Measurements from ENCODE around the gene LNP1. TPM values are rescaled to one million over a fixed set of nuclear protein-coding genes. Genes with fewer than 3 reads are reported as not detected.

LNP1 gene
- total and polyA plus RNA-seq, 2 donors (not counting 3 experiments of a cell fraction or from before 2014, with no cell fraction given) = 0.80 TPM

- POLR2A ChIA-PET = interaction anchor here (1.3 kb wide), 1 partner anchor 14 kb away, joined by 9 read pairs; the partner anchor contains the start of genes LNP1 and TOMM70
- peak; percentile 36 for DNase-seq (ENCODE audit: low read depth, low spot score)
Measured at GRCh38 chr3:100386437-100387074, 14.8 kb upstream of the LNP1 start.

GRCh38 chr3:100389025-100389424 is 12.3 kb upstream of the LNP1 start:
- Histone ChIP-seq H3K4me3 (replicated peaks in 1 of 3; ENCODE audit: insufficient read depth in 1 of 3, low read depth in 1 of 3, low read length in 3 of 3) (no peak overlapping the region), H3K9me1 (replicated peaks; ENCODE audit: control insufficient read depth, extremely low read depth, insufficient read depth, low read length) (no peaks in the 10 kb centered on the region), H3K4me1 (ENCODE audit: control insufficient read depth, extremely low read depth, insufficient read depth, low read length) (peaks cover 21% of the 10 kb centered on the region), H3K79me2 (ENCODE audit: control insufficient read depth, insufficient read depth, low read length) (peaks cover 73% of the 10 kb centered on the region), H3K4me2 (ENCODE audit: insufficient read depth, low read length) (no peak overlapping the region), H3K9ac (replicated peaks; ENCODE audit: extremely low read depth, insufficient read depth, low read length) (no peak overlapping the region), H3K27ac (ENCODE audit: insufficient read depth, low read depth, low read length) (no peak overlapping the region), H4K20me1 (replicated peaks; ENCODE audit: control insufficient read depth, extremely low read depth, insufficient read depth, low read length) (peaks cover 3% of the 10 kb centered on the region), H2AFZ (ENCODE audit: low read depth, low read length) (no peak overlapping the region), H3K27me3 (ENCODE audit: control insufficient read depth in 2 of 2, insufficient read depth in 2 of 2, low read length in 2 of 2) (no peaks in the 10 kb centered on the region), H3K9me3 (replicated peaks; ENCODE audit: control insufficient read depth, insufficient read depth, low read length) (no peaks in the 10 kb centered on the region), H3K36me3 (ENCODE audit: control insufficient read depth in 2 of 2, extremely low read depth in 1 of 2, insufficient read depth in 2 of 2, low read length in 2 of 2) (peaks cover 0 to 11% of the 10 kb centered on the region in 2 experiments)
- intact Hi-C loops (cut with micrococcal nuclease) = no loop called here
- POLR2A ChIA-PET = no interaction called here
- no peak for FAIRE-seq
- no peak for DNase-seq (ENCODE audit: low read depth, low spot score)
- dilution Hi-C loops (cut with MboI; ENCODE audit: extremely low pct_ligation_motif_present, low sequenced_read_pairs) = no loop called here
- CTCF ChIA-PET = no interaction called here
- no TSS peak for BruUV-seq (replicated peaks)
- TF ChIP-seq GATA2 (IDR thresholded peaks at IDR 0.05; ENCODE audit: insufficient read depth, insufficient read length, low read depth, low read length) (no peak), FOS (IDR thresholded peaks at IDR 0.05; ENCODE audit: borderline replicate concordance, insufficient read depth, low read length) (no peak), POLR2A (IDR thresholded peaks at IDR 0.05; ENCODE audit: low read depth, low read length) (no peak), MYC (IDR thresholded peaks at IDR 0.05; ENCODE audit: low read depth, low read length) (no peak), MAX (IDR thresholded peaks at IDR 0.05; ENCODE audit: insufficient read depth, insufficient read length) (no peak), EZH2 (IDR thresholded peaks at IDR 0.05; ENCODE audit: borderline replicate concordance, low read depth, low read length, severe bottlenecking) (no peak), CTCF (IDR thresholded peaks at IDR 0.05; ENCODE audit: extremely low read depth in 1 of 2, insufficient read depth in 1 of 2, low read depth in 1 of 2, low read length in 2 of 2) (no peak), POLR2AphosphoS5 (IDR thresholded peaks at IDR 0.05; ENCODE audit: insufficient read depth, low read depth, low read length) (no peak), JUN (IDR thresholded peaks at IDR 0.05; ENCODE audit: borderline replicate concordance, insufficient read depth, insufficient read length, low read depth) (no peak)

More at GRCh38 chr3:100386437-100387074, 14.8 kb upstream of the LNP1 start:
- Histone ChIP-seq H4K20me1 (replicated peaks; ENCODE audit: control insufficient read depth, extremely low read depth, insufficient read depth, low read length) (peaks cover 3% of the 10 kb centered on the region), H3K9me3 (replicated peaks; ENCODE audit: control insufficient read depth, insufficient read depth, low read length) (no peaks in the 10 kb centered on the region), H2AFZ (ENCODE audit: low read depth, low read length) (no peak overlapping the region), H3K79me2 (ENCODE audit: control insufficient read depth, insufficient read depth, low read length) (peaks cover 49% of the 10 kb centered on the region), H3K9ac (replicated peaks; ENCODE audit: extremely low read depth, insufficient read depth, low read length) (no peak overlapping the region), H3K4me1 (ENCODE audit: control insufficient read depth, extremely low read depth, insufficient read depth, low read length) (peaks cover 21% of the 10 kb centered on the region), H3K27me3 (ENCODE audit: control insufficient read depth in 2 of 2, insufficient read depth in 2 of 2, low read length in 2 of 2) (no peaks in the 10 kb centered on the region), H3K36me3 (ENCODE audit: control insufficient read depth in 2 of 2, extremely low read depth in 1 of 2, insufficient read depth in 2 of 2, low read length in 2 of 2) (peaks cover 0 to 11% of the 10 kb centered on the region in 2 experiments), H3K4me2 (ENCODE audit: insufficient read depth, low read length) (no peak overlapping the region), H3K9me1 (replicated peaks; ENCODE audit: control insufficient read depth, extremely low read depth, insufficient read depth, low read length) (no peaks in the 10 kb centered on the region), H3K4me3 (replicated peaks in 1 of 3; ENCODE audit: insufficient read depth in 1 of 3, low read depth in 1 of 3, low read length in 3 of 3) (no peak overlapping the region), H3K27ac (ENCODE audit: insufficient read depth, low read depth, low read length) (peak overlapping the region; percentile 52)
- TF ChIP-seq EZH2 (IDR thresholded peaks at IDR 0.05; ENCODE audit: borderline replicate concordance, low read depth, low read length, severe bottlenecking) (no peak), MYC (IDR thresholded peaks at IDR 0.05; ENCODE audit: low read depth, low read length) (no peak), FOS (IDR thresholded peaks at IDR 0.05; ENCODE audit: borderline replicate concordance, insufficient read depth, low read length) (no peak)
- peak; percentile 33 for FAIRE-seq
- intact Hi-C loops (cut with micrococcal nuclease) = no loop called here
- dilution Hi-C loops (cut with MboI; ENCODE audit: extremely low pct_ligation_motif_present, low sequenced_read_pairs) = no loop called here
- no TSS peak for BruUV-seq (replicated peaks)
- CTCF ChIA-PET = interaction anchor here (0.7 to 2.4 kb wide), 5 partner anchors 9 to 203 kb away, joined by 4 to 7 read pairs (median 5); partner anchors contain the start of gene LNP1

Measured in endothelial cell of umbilical vein (primary cell).